ENCODE results near the gene SLC1A4.
A peak's percentile ranks its signal among the peaks of the same experiment; 100 is the strongest.
"Not testable (repeated sequence)": the region's sequence is repeated elsewhere in the genome, so short reads cannot be mapped to it uniquely, and the experiment has no call there.

The SLC1A4 gene

GRCh38 chr2:65033178-65033577 is 44.0 kb downstream of the SLC1A4 start:
- Histone ChIP-seq H3K79me2 (ENCODE audit: low read length) (peaks cover 35% of the 10 kb centered on the region), H3K9me3 (replicated peaks; ENCODE audit: insufficient read depth, low read length) (no peaks in the 10 kb centered on the region), H3K4me1 (ENCODE audit: low read length) (peaks cover 40% of the 10 kb centered on the region), H3K9me2 (replicated peaks; ENCODE audit: insufficient read depth, low read length) (no peaks in the 10 kb centered on the region), H2AFZ (ENCODE audit: low read length) (no peak overlapping the region), H3K36me3 (replicated peaks; ENCODE audit: insufficient read depth, low read length) (no peaks in the 10 kb centered on the region), H4K20me1 (ENCODE audit: insufficient read depth, low read length) (no peaks in the 10 kb centered on the region), H3K4me2 (ENCODE audit: low read depth, low read length) (peak overlapping the region; percentile 12), H3K4me3 (ENCODE audit: low read length) (no peak overlapping the region), H3F3A (ENCODE audit: insufficient read depth, low read length) (peaks cover 42% of the 10 kb centered on the region), H3K27me3 (replicated peaks; ENCODE audit: insufficient read depth, low read length) (no peaks in the 10 kb centered on the region), H3K27ac (ENCODE audit: low read length) (peak overlapping the region; percentile 99; the same call in 1 of the 2 replicates), H3K9ac (ENCODE audit: low read length) (peak overlapping the region; percentile 0; the same call in 1 of the 2 replicates)
- TF ChIP-seq CTCF (IDR thresholded peaks at IDR 0.05; ENCODE audit: low read length) = peak; percentile 42
- no peak for TF ChIP-seq EZH2 (optimal IDR thresholded peaks at IDR 0.05; ENCODE audit: low read depth, low read length)
- TF ChIP-seq EZH2phosphoT487 (IDR thresholded peaks at IDR 0.05; ENCODE audit: low read length) = no peak
- peak; percentile 66 for DNase-seq

- not testable (repeated sequence) for H4K20me1 ChIP-seq (ENCODE audit: insufficient read depth, low read length); H2AFZ ChIP-seq (ENCODE audit: low read length); H3K4me3 ChIP-seq (ENCODE audit: low read length); H3K9me3 ChIP-seq (replicated peaks; ENCODE audit: insufficient read depth, low read length); H3K27me3 ChIP-seq (replicated peaks; ENCODE audit: insufficient read depth, low read length); H3K9me2 ChIP-seq (replicated peaks; ENCODE audit: insufficient read depth, low read length); DNase-seq; H3K36me3 ChIP-seq (replicated peaks; ENCODE audit: insufficient read depth, low read length)
- peaks cover 42% of the 10 kb centered on the region for H3F3A ChIP-seq (ENCODE audit: insufficient read depth, low read length)
- H3K27ac ChIP-seq (ENCODE audit: low read length) = peak overlapping the region; percentile 99; the same call in 1 of the 2 replicates
- H3K4me1 ChIP-seq (ENCODE audit: low read length) = peaks cover 36% of the 10 kb centered on the region
- peak overlapping the region; percentile 12 for H3K4me2 ChIP-seq (ENCODE audit: low read depth, low read length)
- peak overlapping the region; percentile 0; the same call in 1 of the 2 replicates for H3K9ac ChIP-seq (ENCODE audit: low read length)
- H3K79me2 ChIP-seq (ENCODE audit: low read length) = peaks cover 35% of the 10 kb centered on the region
These were observed 44.5 kb downstream of the SLC1A4 start for GRCh38 chr2:65033667-65034066.

- TF ChIP-seq EZH2 (optimal IDR thresholded peaks at IDR 0.05; ENCODE audit: low read depth, low read length) (no peak), CTCF (IDR thresholded peaks at IDR 0.05; ENCODE audit: low read length) (no peak), EZH2phosphoT487 (IDR thresholded peaks at IDR 0.05; ENCODE audit: low read length) (no peak)
These were observed 46.2 kb downstream of the SLC1A4 start for GRCh38 chr2:65035351-65035943.

DNA sequence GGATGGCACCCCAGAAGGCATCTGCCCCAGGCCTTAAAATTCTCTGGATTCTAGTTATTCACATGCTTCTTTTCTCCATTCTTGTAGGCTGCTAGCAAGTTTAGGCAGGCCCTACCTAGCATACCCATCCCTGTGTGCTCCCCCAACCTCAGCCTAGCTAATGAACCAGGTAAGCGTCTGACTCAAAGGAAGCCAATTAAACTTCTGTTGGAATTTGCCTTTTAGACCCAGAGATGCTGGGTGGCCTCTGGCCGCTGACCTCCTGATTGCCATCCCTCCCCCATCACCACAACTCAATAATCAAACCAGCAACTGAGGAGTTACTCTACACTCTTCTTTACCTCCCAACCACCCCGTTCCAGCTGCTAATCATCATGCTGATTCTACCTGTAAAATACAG is 48.0 kb downstream of the SLC1A4 start:
- H3K9me2 ChIP-seq (replicated peaks; ENCODE audit: insufficient read depth, low read length) = no peaks in the 10 kb centered on the region
- no peak overlapping the region for H3K27ac ChIP-seq (ENCODE audit: low read length)
- no peak overlapping the region for H2AFZ ChIP-seq (ENCODE audit: low read length)
- no peak for DNase-seq
- H3K4me3 ChIP-seq (ENCODE audit: low read length) = no peak overlapping the region
- H3K4me2 ChIP-seq (ENCODE audit: low read depth, low read length) = no peak overlapping the region
- no peak for TF ChIP-seq CTCF (IDR thresholded peaks at IDR 0.05; ENCODE audit: low read length)
- TF ChIP-seq EZH2 (optimal IDR thresholded peaks at IDR 0.05; ENCODE audit: low read depth, low read length) = no peak
- TF ChIP-seq EZH2phosphoT487 (IDR thresholded peaks at IDR 0.05; ENCODE audit: low read length) = no peak
- no peaks in the 10 kb centered on the region for H3K27me3 ChIP-seq (replicated peaks; ENCODE audit: insufficient read depth, low read length)
- no peaks in the 10 kb centered on the region for H3K36me3 ChIP-seq (replicated peaks; ENCODE audit: insufficient read depth, low read length)
- H3K79me2 ChIP-seq (ENCODE audit: low read length) = peaks cover 42% of the 10 kb centered on the region
- H3F3A ChIP-seq (ENCODE audit: insufficient read depth, low read length) = peaks cover 13% of the 10 kb centered on the region
- no peaks in the 10 kb centered on the region for H4K20me1 ChIP-seq (ENCODE audit: insufficient read depth, low read length)
- no peak overlapping the region for H3K9ac ChIP-seq (ENCODE audit: low read length)
- H3K4me1 ChIP-seq (ENCODE audit: low read length) = peaks cover 23% of the 10 kb centered on the region
- H3K9me3 ChIP-seq (replicated peaks; ENCODE audit: insufficient read depth, low read length) = no peaks in the 10 kb centered on the region

More at GRCh38 chr2:65035351-65035943, 46.2 kb downstream of the SLC1A4 start:
- Histone ChIP-seq H3K4me1 (ENCODE audit: low read length) (peaks cover 36% of the 10 kb centered on the region), H3K9ac (ENCODE audit: low read length) (no peak overlapping the region), H3K9me3 (replicated peaks; ENCODE audit: insufficient read depth, low read length) (no peaks in the 10 kb centered on the region), H3K4me3 (ENCODE audit: low read length) (no peak overlapping the region), H4K20me1 (ENCODE audit: insufficient read depth, low read length) (no peaks in the 10 kb centered on the region), H3K27me3 (replicated peaks; ENCODE audit: insufficient read depth, low read length) (no peaks in the 10 kb centered on the region), H3K36me3 (replicated peaks; ENCODE audit: insufficient read depth, low read length) (no peaks in the 10 kb centered on the region), H3F3A (ENCODE audit: insufficient read depth, low read length) (peaks cover 30% of the 10 kb centered on the region), H3K79me2 (ENCODE audit: low read length) (peaks cover 40% of the 10 kb centered on the region), H3K27ac (ENCODE audit: low read length) (no peak overlapping the region), H2AFZ (ENCODE audit: low read length) (no peak overlapping the region), H3K4me2 (ENCODE audit: low read depth, low read length) (no peak overlapping the region), H3K9me2 (replicated peaks; ENCODE audit: insufficient read depth, low read length) (no peaks in the 10 kb centered on the region)
- no peak for DNase-seq
